B cell (primary cell): ENCODE results near the gene TMEM30B. TPM values are rescaled to one million over a fixed set of nuclear protein-coding genes. Genes with fewer than 3 reads are reported as not detected.

Experiments
- ATAC-seq: fragments of 200-7000 bp; cut with Tn5 transposase; one replicate; pipeline ENCODE4 v1.10.0; 2021; ENCODE audit warnings: low read depth, mild to moderate bottlenecking, moderate number of reproducible peaks, moderate library complexity
- CTCF ChIA-PET: fragments of 350-600 bp; sonication (Branson Sonifier 250); formaldehyde crosslinking; loops from one replicate; lab custom pipeline; 2021; ENCODE audit warnings: antibody characterized with exemption, inconsistent platforms; lab: Charles Lee
- POLR2A ChIA-PET: fragments of 350-600 bp; sonication (Branson Sonifier 250); formaldehyde crosslinking; loops from one replicate; lab custom pipeline; 2021; ENCODE audit warnings: antibody characterized with exemption; lab: Charles Lee
- DNase-seq: peaks from one replicate; pipeline ENCODE4 v3.0.0; 2013
- H2AFZ ChIP-seq: 2 replicates; pipeline ENCODE4 v1.6.1; 2012; ENCODE audit warnings: mild to moderate bottlenecking, low read depth, low read length; ENCODE audit not compliant: insufficient read depth, poor library complexity, severe bottlenecking
- H3K27ac ChIP-seq, 2 donors: 1 replicate in 1 of 2; 2 replicates in 1 of 2; pipeline ENCODE4 v1.5.1; 2012 to 2013; ENCODE audit warnings: low read length in 2 of 2, mild to moderate bottlenecking in 2 of 2, moderate library complexity in 1 of 2
- H3K27me3 ChIP-seq, 4 experiments: fragments of 200-600 bp in 1 of 4; sonication (generic) in 1 of 4; replicated peaks in 1 of 4; 1 replicate in 2 of 4; 2 replicates in 2 of 4; pipeline versions ENCODE4 v1.6.1 to v1.7.0; 2013 to 2016; ENCODE audit warnings: low read length in 3 of 4, mild to moderate bottlenecking in 2 of 4, mixed read lengths in 1 of 4, moderate library complexity in 1 of 4; ENCODE audit not compliant: insufficient read depth in 4 of 4, control insufficient read depth in 3 of 4; ENCODE audit errors: control extremely low read depth in 1 of 4
- H3K36me3 ChIP-seq, 2 experiments: replicated peaks in 1 of 2; 1 replicate in 1 of 2; 2 replicates in 1 of 2; pipeline versions ENCODE4 v1.6.1 to v1.7.1; 2013; ENCODE audit warnings: low read length in 1 of 2; ENCODE audit not compliant: insufficient read depth in 2 of 2, control insufficient read depth in 1 of 2; ENCODE audit errors: control extremely low read depth in 1 of 2, extremely low read depth in 1 of 2
- H3K4me1 ChIP-seq, 2 donors: fragments of 200-600 bp in 1 of 2; sonication (generic) in 1 of 2; 1 replicate in 1 of 2; 2 replicates in 1 of 2; pipeline versions ENCODE4 v1.5.1 to v1.6.1; 2013 to 2017; ENCODE audit warnings: low read length in 2 of 2; ENCODE audit not compliant: control insufficient read depth in 2 of 2, insufficient read depth in 2 of 2
- H3K4me2 ChIP-seq: replicated peaks from 2 replicates; pipeline ENCODE3; 2012; ENCODE audit warnings: mild to moderate bottlenecking, low read depth, low read length; ENCODE audit not compliant: poor library complexity, severe bottlenecking
- H3K4me3 ChIP-seq, 5 experiments: fragments of 200-600 bp in 1 of 5; sonication (generic) in 1 of 5; 1 replicate in 3 of 5; 2 replicates in 2 of 5; pipeline versions ENCODE4 v1.5.1 to v1.7.0; 2011 to 2016; ENCODE audit warnings: low read length in 4 of 5, mild to moderate bottlenecking in 4 of 5, low read depth in 2 of 5, control low read depth in 1 of 5, moderate library complexity in 1 of 5; ENCODE audit not compliant: insufficient read depth in 1 of 5; ENCODE audit errors: control extremely low read depth in 1 of 5, extremely low read depth in 1 of 5
- H3K79me2 ChIP-seq: fragments of 200-600 bp; sonication (generic); one replicate; pipeline ENCODE4 v1.6.0; 2016; ENCODE audit warnings: low read length; ENCODE audit not compliant: control insufficient read depth, insufficient read depth
- H3K9ac ChIP-seq: fragments of 200-600 bp; sonication (generic); 2 replicates; pipeline ENCODE4 v1.6.1; 2017; ENCODE audit warnings: mild to moderate bottlenecking, low read length, moderate library complexity
- H3K9me3 ChIP-seq, 3 donors: one replicate each; pipeline versions ENCODE4 v1.6.1 to v1.7.1; 2013; ENCODE audit warnings: low read length in 2 of 3; ENCODE audit not compliant: control insufficient read depth in 2 of 3, insufficient read depth in 1 of 3; ENCODE audit errors: control extremely low read depth in 1 of 3
- H4K20me1 ChIP-seq: 2 replicates; pipeline ENCODE4 v1.6.0; 2012; ENCODE audit warnings: mild to moderate bottlenecking, low read length; ENCODE audit not compliant: insufficient read depth, control insufficient read depth, poor library complexity, severe bottlenecking
- H3K27ac Mint-ChIP-seq: one replicate; pipeline ENCODE4 v1.8.0; 2021; ENCODE audit warnings: mixed read lengths
- H3K27me3 Mint-ChIP-seq: one replicate; pipeline ENCODE4 v1.8.0; 2021; ENCODE audit warnings: mixed read lengths
- H3K4me1 Mint-ChIP-seq: one replicate; pipeline ENCODE4 v1.8.0; 2021; ENCODE audit warnings: mixed read lengths
- H3K4me3 Mint-ChIP-seq: one replicate; pipeline ENCODE4 v1.8.0; 2021; ENCODE audit warnings: mixed read lengths
- H3K9me3 Mint-ChIP-seq: one replicate; pipeline ENCODE4 v1.8.0; 2022; ENCODE audit warnings: mixed read lengths; ENCODE audit not compliant: insufficient read depth
- EZH2 ChIP-seq: IDR thresholded peaks from 2 replicates; pipeline ENCODE4 v1.6.1; 2012; ENCODE audit warnings: borderline replicate concordance, low read depth, mild to moderate bottlenecking, moderate library complexity, low read length; ENCODE audit not compliant: insufficient read depth, poor library complexity, severe bottlenecking
- WGBS: methylation state at CpG from one replicate; pipeline ENCODE4 v1.1.5; 2013; ENCODE audit warnings: missing lambda C conversion rate; ENCODE audit not compliant: insufficient coverage; 5-methylcytosine and 5-hydroxymethylcytosine counted together
- intact Hi-C: fragments of 100-400 bp; cut with micrococcal nuclease; formaldehyde crosslinking; loops from one replicate; pipeline ENCODE4 v1.10.0; 2022
- polyA plus RNA-seq: library from polyadenylated mRNA; depleted of rRNA; stranded (reverse); fragments of >200 nt; gene quantifications from 2 replicates; pipeline ENCODE4 v1.2.3, GENCODE V29; 2012
- total RNA-seq, 2 donors: library from RNA; stranded (reverse); fragments of 120-200 nt in 1 of 2; gene quantifications; 1 replicate in 1 of 2; 2 replicates in 1 of 2; pipeline versions ENCODE4 v1.2.3 to v1.2.4, GENCODE V29; 2013 to 2022
- TF ChIP-seq, protein P1 (sequence below): fragments of 200-600 bp; IDR thresholded peaks from one replicate; pipeline ENCODE4 v1.8.0; 2022; ENCODE audit warnings: antibody characterized with exemption, mild to moderate bottlenecking

TMEM30B gene
- total and polyA plus RNA-seq, 2 donors (not counting 1 experiment from before 2014, with no cell fraction given) = 0.19 to 0.20 TPM

DNA sequence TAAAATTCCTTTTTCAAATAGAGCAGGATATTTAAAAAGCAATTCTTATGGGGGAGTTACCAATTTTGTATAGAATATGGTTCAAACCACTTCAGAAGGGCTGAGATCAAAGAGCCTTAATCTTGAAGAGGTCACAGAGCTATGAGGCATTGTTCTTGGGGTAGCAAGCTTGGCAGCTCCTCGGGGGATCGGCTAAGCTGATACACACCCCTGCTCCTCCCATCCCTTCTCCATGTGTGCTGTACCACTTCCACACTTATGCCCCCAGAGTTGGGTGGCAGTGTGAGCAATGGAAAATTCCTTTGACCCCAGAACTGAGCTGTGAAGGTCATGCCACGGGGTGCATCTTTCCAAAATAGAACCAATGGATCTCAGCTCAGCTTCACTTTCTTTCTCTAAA, 15.0 kb upstream of the TMEM30B start:
- Histone ChIP-seq H3K4me3 (no peak overlapping the region), H3K4me2 (no peak overlapping the region), H3K9ac (no peak overlapping the region), H3K79me2 (no peaks in the 10 kb centered on the region), H3K36me3 (no peaks in the 10 kb centered on the region), H3K27ac (no peak overlapping the region), H3K27me3 (no peaks in the 10 kb centered on the region), H4K20me1 (no peaks in the 10 kb centered on the region), H2AFZ (no peak overlapping the region), H3K9me3 (no peaks in the 10 kb centered on the region), H3K4me1 (no peaks in the 10 kb centered on the region)
- TF ChIP-seq, protein P1, sequence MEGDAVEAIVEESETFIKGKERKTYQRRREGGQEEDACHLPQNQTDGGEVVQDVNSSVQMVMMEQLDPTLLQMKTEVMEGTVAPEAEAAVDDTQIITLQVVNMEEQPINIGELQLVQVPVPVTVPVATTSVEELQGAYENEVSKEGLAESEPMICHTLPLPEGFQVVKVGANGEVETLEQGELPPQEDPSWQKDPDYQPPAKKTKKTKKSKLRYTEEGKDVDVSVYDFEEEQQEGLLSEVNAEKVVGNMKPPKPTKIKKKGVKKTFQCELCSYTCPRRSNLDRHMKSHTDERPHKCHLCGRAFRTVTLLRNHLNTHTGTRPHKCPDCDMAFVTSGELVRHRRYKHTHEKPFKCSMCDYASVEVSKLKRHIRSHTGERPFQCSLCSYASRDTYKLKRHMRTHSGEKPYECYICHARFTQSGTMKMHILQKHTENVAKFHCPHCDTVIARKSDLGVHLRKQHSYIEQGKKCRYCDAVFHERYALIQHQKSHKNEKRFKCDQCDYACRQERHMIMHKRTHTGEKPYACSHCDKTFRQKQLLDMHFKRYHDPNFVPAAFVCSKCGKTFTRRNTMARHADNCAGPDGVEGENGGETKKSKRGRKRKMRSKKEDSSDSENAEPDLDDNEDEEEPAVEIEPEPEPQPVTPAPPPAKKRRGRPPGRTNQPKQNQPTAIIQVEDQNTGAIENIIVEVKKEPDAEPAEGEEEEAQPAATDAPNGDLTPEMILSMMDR = no peak
- TF ChIP-seq EZH2 = no peak
- no peak overlapping the region for H3K4me3 Mint-ChIP-seq
- POLR2A ChIA-PET = no interaction called here
- H3K27ac Mint-ChIP-seq = no peak overlapping the region
- CTCF ChIA-PET = interaction anchor here (0.6 to 3.8 kb wide), 10 partner anchors 11 to 830 kb away, joined by 3 to 36 read pairs (median 3); partner anchors contain the start of gene PRKCH
- H3K27me3 Mint-ChIP-seq = peaks cover 10% of the 10 kb centered on the region
- H3K9me3 Mint-ChIP-seq = no peaks in the 10 kb centered on the region
- no peaks in the 10 kb centered on the region for H3K4me1 Mint-ChIP-seq
- DNase-seq (no peak), ATAC-seq (no peak)
- intact Hi-C loops = loop anchor here (5.0 kb wide), 1 partner anchor 831 kb away; no protein-coding TSS in a partner anchor
- 90% methylated on average over 2 of the region's 3 CpGs for WGBS

DNA sequence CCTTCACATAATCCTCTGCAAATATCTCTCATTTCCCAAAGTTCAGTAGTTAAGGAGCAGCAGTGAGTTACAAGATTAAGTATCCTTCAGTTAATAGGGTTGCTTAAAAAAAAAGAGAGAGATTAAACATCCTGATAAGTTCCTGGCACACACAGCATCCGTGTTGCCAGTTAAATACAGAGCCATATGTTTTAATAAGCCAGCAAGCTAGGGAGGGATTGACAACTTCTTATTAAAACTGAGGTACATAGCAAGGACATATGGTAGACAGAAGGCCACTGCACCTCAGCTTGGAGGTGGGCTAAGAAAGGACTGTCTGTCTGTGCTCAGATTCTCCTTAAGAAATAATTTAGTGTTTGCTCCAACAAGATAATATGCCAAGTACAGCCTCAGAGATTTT, 9.6 kb upstream of the TMEM30B start:
- no peak overlapping the region for H3K4me3 ChIP-seq
- TF ChIP-seq, protein P1 = no peak
- no peak for TF ChIP-seq EZH2
- H3K9ac ChIP-seq = no peak overlapping the region
- no peaks in the 10 kb centered on the region for H3K9me3 Mint-ChIP-seq
- no peak overlapping the region for H2AFZ ChIP-seq
- DNase-seq (no peak), ATAC-seq (no peak)
- no peaks in the 10 kb centered on the region for H3K4me1 ChIP-seq
- intact Hi-C loops = no loop called here
- peaks cover 25% of the 10 kb centered on the region for H3K27me3 Mint-ChIP-seq
- no peak overlapping the region for H3K4me2 ChIP-seq
- ChIA-PET POLR2A (interaction anchor here (0.6 kb wide), 1 partner anchor 1787 kb away, joined by 3 read pairs; no protein-coding TSS in a partner anchor), CTCF (interaction anchor here (1.6 kb wide), 1 partner anchor 547 kb away, joined by 5 read pairs; no protein-coding TSS in a partner anchor)
- H4K20me1 ChIP-seq = no peaks in the 10 kb centered on the region
- H3K36me3 ChIP-seq = no peaks in the 10 kb centered on the region
- no peak overlapping the region for H3K4me3 Mint-ChIP-seq
- H3K79me2 ChIP-seq = no peaks in the 10 kb centered on the region
- no peaks in the 10 kb centered on the region for H3K4me1 Mint-ChIP-seq
- WGBS = 60% methylated on average over 1 of the region's 1 CpG
- H3K27me3 ChIP-seq = peaks cover 0 to under 1% (median under 1%) of the 10 kb centered on the region in 4 experiments
- H3K27ac ChIP-seq = no peak overlapping the region
- no peak overlapping the region for H3K27ac Mint-ChIP-seq
- H3K9me3 ChIP-seq = no peaks in the 10 kb centered on the region
